B cell (primary cell): ENCODE data around the gene HNRNPU. TPM values are rescaled to one million over a fixed set of nuclear protein-coding genes. Genes with fewer than 3 reads are reported as not detected.

Experiments
- ATAC-seq: fragments of 200-7000 bp; cut with Tn5 transposase; one replicate; pipeline ENCODE4 v1.10.0; 2021; ENCODE audit warnings: low read depth, mild to moderate bottlenecking, moderate number of reproducible peaks, moderate library complexity
- CTCF ChIA-PET: fragments of 350-600 bp; sonication (Branson Sonifier 250); formaldehyde crosslinking; loops from one replicate; lab custom pipeline; 2021; ENCODE audit warnings: antibody characterized with exemption, inconsistent platforms; lab: Charles Lee
- POLR2A ChIA-PET: fragments of 350-600 bp; sonication (Branson Sonifier 250); formaldehyde crosslinking; loops from one replicate; lab custom pipeline; 2021; ENCODE audit warnings: antibody characterized with exemption; lab: Charles Lee
- DNase-seq: peaks from one replicate; pipeline ENCODE4 v3.0.0; 2013
- H2AFZ ChIP-seq: 2 replicates; pipeline ENCODE4 v1.6.1; 2012; ENCODE audit warnings: mild to moderate bottlenecking, low read depth, low read length; ENCODE audit not compliant: insufficient read depth, poor library complexity, severe bottlenecking
- H3K27ac ChIP-seq, 2 donors: 1 replicate in 1 of 2; 2 replicates in 1 of 2; pipeline ENCODE4 v1.5.1; 2012 to 2013; ENCODE audit warnings: low read length in 2 of 2, mild to moderate bottlenecking in 2 of 2, moderate library complexity in 1 of 2
- H3K27me3 ChIP-seq, 4 experiments: fragments of 200-600 bp in 1 of 4; sonication (generic) in 1 of 4; replicated peaks in 1 of 4; 1 replicate in 2 of 4; 2 replicates in 2 of 4; pipeline versions ENCODE4 v1.6.1 to v1.7.0; 2013 to 2016; ENCODE audit warnings: low read length in 3 of 4, mild to moderate bottlenecking in 2 of 4, mixed read lengths in 1 of 4, moderate library complexity in 1 of 4; ENCODE audit not compliant: insufficient read depth in 4 of 4, control insufficient read depth in 3 of 4; ENCODE audit errors: control extremely low read depth in 1 of 4
- H3K36me3 ChIP-seq, 2 experiments: replicated peaks in 1 of 2; 1 replicate in 1 of 2; 2 replicates in 1 of 2; pipeline versions ENCODE4 v1.6.1 to v1.7.1; 2013; ENCODE audit warnings: low read length in 1 of 2; ENCODE audit not compliant: insufficient read depth in 2 of 2, control insufficient read depth in 1 of 2; ENCODE audit errors: control extremely low read depth in 1 of 2, extremely low read depth in 1 of 2
- H3K4me1 ChIP-seq, 2 donors: fragments of 200-600 bp in 1 of 2; sonication (generic) in 1 of 2; 1 replicate in 1 of 2; 2 replicates in 1 of 2; pipeline versions ENCODE4 v1.5.1 to v1.6.1; 2013 to 2017; ENCODE audit warnings: low read length in 2 of 2; ENCODE audit not compliant: control insufficient read depth in 2 of 2, insufficient read depth in 2 of 2
- H3K4me2 ChIP-seq: replicated peaks from 2 replicates; pipeline ENCODE3; 2012; ENCODE audit warnings: mild to moderate bottlenecking, low read depth, low read length; ENCODE audit not compliant: poor library complexity, severe bottlenecking
- H3K4me3 ChIP-seq, 5 experiments: fragments of 200-600 bp in 1 of 5; sonication (generic) in 1 of 5; 1 replicate in 3 of 5; 2 replicates in 2 of 5; pipeline versions ENCODE4 v1.5.1 to v1.7.0; 2011 to 2016; ENCODE audit warnings: low read length in 4 of 5, mild to moderate bottlenecking in 4 of 5, low read depth in 2 of 5, control low read depth in 1 of 5, moderate library complexity in 1 of 5; ENCODE audit not compliant: insufficient read depth in 1 of 5; ENCODE audit errors: control extremely low read depth in 1 of 5, extremely low read depth in 1 of 5
- H3K79me2 ChIP-seq: fragments of 200-600 bp; sonication (generic); one replicate; pipeline ENCODE4 v1.6.0; 2016; ENCODE audit warnings: low read length; ENCODE audit not compliant: control insufficient read depth, insufficient read depth
- H3K9ac ChIP-seq: fragments of 200-600 bp; sonication (generic); 2 replicates; pipeline ENCODE4 v1.6.1; 2017; ENCODE audit warnings: mild to moderate bottlenecking, low read length, moderate library complexity
- H3K9me3 ChIP-seq, 3 donors: one replicate each; pipeline versions ENCODE4 v1.6.1 to v1.7.1; 2013; ENCODE audit warnings: low read length in 2 of 3; ENCODE audit not compliant: control insufficient read depth in 2 of 3, insufficient read depth in 1 of 3; ENCODE audit errors: control extremely low read depth in 1 of 3
- H4K20me1 ChIP-seq: 2 replicates; pipeline ENCODE4 v1.6.0; 2012; ENCODE audit warnings: mild to moderate bottlenecking, low read length; ENCODE audit not compliant: insufficient read depth, control insufficient read depth, poor library complexity, severe bottlenecking
- H3K27ac Mint-ChIP-seq: one replicate; pipeline ENCODE4 v1.8.0; 2021; ENCODE audit warnings: mixed read lengths
- H3K27me3 Mint-ChIP-seq: one replicate; pipeline ENCODE4 v1.8.0; 2021; ENCODE audit warnings: mixed read lengths
- H3K4me1 Mint-ChIP-seq: one replicate; pipeline ENCODE4 v1.8.0; 2021; ENCODE audit warnings: mixed read lengths
- H3K4me3 Mint-ChIP-seq: one replicate; pipeline ENCODE4 v1.8.0; 2021; ENCODE audit warnings: mixed read lengths
- H3K9me3 Mint-ChIP-seq: one replicate; pipeline ENCODE4 v1.8.0; 2022; ENCODE audit warnings: mixed read lengths; ENCODE audit not compliant: insufficient read depth
- EZH2 ChIP-seq: IDR thresholded peaks from 2 replicates; pipeline ENCODE4 v1.6.1; 2012; ENCODE audit warnings: borderline replicate concordance, low read depth, mild to moderate bottlenecking, moderate library complexity, low read length; ENCODE audit not compliant: insufficient read depth, poor library complexity, severe bottlenecking
- WGBS: methylation state at CpG from one replicate; pipeline ENCODE4 v1.1.5; 2013; ENCODE audit warnings: missing lambda C conversion rate; ENCODE audit not compliant: insufficient coverage; 5-methylcytosine and 5-hydroxymethylcytosine counted together
- intact Hi-C: fragments of 100-400 bp; cut with micrococcal nuclease; formaldehyde crosslinking; loops from one replicate; pipeline ENCODE4 v1.10.0; 2022
- polyA plus RNA-seq: library from polyadenylated mRNA; depleted of rRNA; stranded (reverse); fragments of >200 nt; gene quantifications from 2 replicates; pipeline ENCODE4 v1.2.3, GENCODE V29; 2012
- total RNA-seq, 2 donors: library from RNA; stranded (reverse); fragments of 120-200 nt in 1 of 2; gene quantifications; 1 replicate in 1 of 2; 2 replicates in 1 of 2; pipeline versions ENCODE4 v1.2.3 to v1.2.4, GENCODE V29; 2013 to 2022
- TF ChIP-seq, protein P1 (sequence below): fragments of 200-600 bp; IDR thresholded peaks from one replicate; pipeline ENCODE4 v1.8.0; 2022; ENCODE audit warnings: antibody characterized with exemption, mild to moderate bottlenecking

HNRNPU gene
- total and polyA plus RNA-seq, 2 donors (not counting 1 experiment from before 2014, with no cell fraction given), result 95.2 to 406 TPM

DNA sequence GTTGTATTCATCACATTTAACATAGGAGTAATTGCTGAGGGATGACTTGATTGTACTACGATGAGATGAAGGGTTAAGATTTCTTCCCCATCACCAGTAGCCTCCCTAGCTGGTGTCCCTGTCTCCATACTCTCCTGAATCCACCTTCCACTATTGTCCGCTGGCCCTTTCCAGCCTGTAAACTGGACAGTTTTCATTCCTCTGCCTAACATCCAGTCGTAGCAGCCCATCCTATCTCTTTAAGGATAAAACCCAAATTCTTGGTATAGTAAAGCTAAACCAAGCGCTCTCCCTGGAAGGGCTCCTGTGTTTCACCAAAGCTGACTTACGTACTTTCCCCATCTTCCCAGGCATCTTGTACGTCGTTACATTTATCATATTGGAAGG, 28.2 kb downstream of the HNRNPU start:
- peak overlapping the region; percentile 97 for H3K27ac ChIP-seq
- ATAC-seq (no peak), DNase-seq (no peak)
- peak overlapping the region; percentile 100 for H3K4me3 Mint-ChIP-seq
- 24% methylated on average over 3 of the region's 7 CpGs for WGBS
- peaks cover 63% of the 10 kb centered on the region for H3K4me1 Mint-ChIP-seq
- H3K4me2 ChIP-seq, result peak overlapping the region; percentile 75
- CTCF ChIA-PET, result interaction anchor here (0.6 to 6.4 kb wide), 10 partner anchors 8 to 232 kb away, joined by 3 to 70 read pairs (median 6); partner anchors contain the start of gene HNRNPU
- intact Hi-C loops, result loop anchor here (1.0 to 10.0 kb wide), 2 partner anchors 35 to 791 kb away; no protein-coding TSS in a partner anchor
- no peaks in the 10 kb centered on the region for H3K9me3 ChIP-seq
- H3K36me3 ChIP-seq, result peaks cover 0 to 9% of the 10 kb centered on the region in 2 experiments
- peak overlapping the region; percentile 78 to 96 (median 92) for H3K4me3 ChIP-seq
- peak overlapping the region; percentile 91 for H2AFZ ChIP-seq
- TF ChIP-seq, protein P1, sequence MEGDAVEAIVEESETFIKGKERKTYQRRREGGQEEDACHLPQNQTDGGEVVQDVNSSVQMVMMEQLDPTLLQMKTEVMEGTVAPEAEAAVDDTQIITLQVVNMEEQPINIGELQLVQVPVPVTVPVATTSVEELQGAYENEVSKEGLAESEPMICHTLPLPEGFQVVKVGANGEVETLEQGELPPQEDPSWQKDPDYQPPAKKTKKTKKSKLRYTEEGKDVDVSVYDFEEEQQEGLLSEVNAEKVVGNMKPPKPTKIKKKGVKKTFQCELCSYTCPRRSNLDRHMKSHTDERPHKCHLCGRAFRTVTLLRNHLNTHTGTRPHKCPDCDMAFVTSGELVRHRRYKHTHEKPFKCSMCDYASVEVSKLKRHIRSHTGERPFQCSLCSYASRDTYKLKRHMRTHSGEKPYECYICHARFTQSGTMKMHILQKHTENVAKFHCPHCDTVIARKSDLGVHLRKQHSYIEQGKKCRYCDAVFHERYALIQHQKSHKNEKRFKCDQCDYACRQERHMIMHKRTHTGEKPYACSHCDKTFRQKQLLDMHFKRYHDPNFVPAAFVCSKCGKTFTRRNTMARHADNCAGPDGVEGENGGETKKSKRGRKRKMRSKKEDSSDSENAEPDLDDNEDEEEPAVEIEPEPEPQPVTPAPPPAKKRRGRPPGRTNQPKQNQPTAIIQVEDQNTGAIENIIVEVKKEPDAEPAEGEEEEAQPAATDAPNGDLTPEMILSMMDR, result no peak
- no peak for TF ChIP-seq EZH2
- H4K20me1 ChIP-seq, result no peaks in the 10 kb centered on the region
- H3K9ac ChIP-seq, result peak overlapping the region; percentile 93
- peak overlapping the region; percentile 100 for H3K27ac Mint-ChIP-seq
- POLR2A ChIA-PET, result interaction anchor here (0.8 to 5.4 kb wide), 11 partner anchors 10 to 207 kb away, joined by 3 to 135 read pairs (median 4); partner anchors contain the start of gene HNRNPU
- H3K9me3 Mint-ChIP-seq, result no peaks in the 10 kb centered on the region
- H3K79me2 ChIP-seq, result peaks cover 32% of the 10 kb centered on the region
- no peaks in the 10 kb centered on the region for H3K27me3 ChIP-seq
- H3K4me1 ChIP-seq, result peaks cover 21 to 27% of the 10 kb centered on the region in 2 donors
- H3K27me3 Mint-ChIP-seq, result no peaks in the 10 kb centered on the region
